Measurements from ENCODE around the gene HNRNPLL. TPM values are rescaled to one million over a fixed set of nuclear protein-coding genes. Genes with fewer than 3 reads are reported as not detected.

Gene HNRNPLL
- total RNA-seq, 1 experiment from 2014 or later: 43.2 TPM

- ChIA-PET POLR2A (interaction anchor here (1.1 to 1.2 kb wide), 2 partner anchors 9 to 155 kb away, joined by 3 read pairs; partner anchors contain the start of gene SRSF7), RAD21 (ENCODE audit: low non-redundant PET in 1 of 2, low total read pairs in 2 of 2, uncharacterized antibody in 2 of 2, unreplicated experiment in 2 of 2) (no interaction called here), CTCF (interaction anchor here (1.1 to 3.6 kb wide), 2 partner anchors 15 to 42 kb away, joined by 3 to 21 read pairs; no protein-coding TSS in a partner anchor)
- Histone ChIP-seq H3K9ac (ENCODE audit: low read length) (no peak overlapping the region), H3K4me2 (ENCODE audit: low read length) (no peak overlapping the region), H3K9me3 (ENCODE audit: control insufficient read depth in 1 of 2, insufficient read depth in 1 of 2, low read depth in 1 of 2, low read length in 2 of 2) (no peaks in the 10 kb centered on the region), H3K9me2 (ENCODE audit: insufficient read depth) (no peaks in the 10 kb centered on the region), H3K79me2 (ENCODE audit: insufficient read depth, low read length) (peaks cover 78% of the 10 kb centered on the region), H3K4me3 (replicated peaks in 1 of 2; ENCODE audit: low read depth in 1 of 2, low read length in 2 of 2) (no peak overlapping the region), H3K4me1 (ENCODE audit: control insufficient read depth in 1 of 2, insufficient read depth in 2 of 2, low read length in 2 of 2) (peaks cover 16 to 27% of the 10 kb centered on the region in 2 experiments), H3K27ac (ENCODE audit: low read depth, low read length) (no peak overlapping the region), H3K36me3 (ENCODE audit: control insufficient read depth in 1 of 2, insufficient read depth in 2 of 2, low read length in 2 of 2) (no peaks in the 10 kb centered on the region), H2AFZ (ENCODE audit: low read depth, low read length, poor library complexity, severe bottlenecking) (no peak overlapping the region), H4K20me1 (ENCODE audit: insufficient read depth) (0 out of 2 replicates have a peak, but pooled peaks cover 7% of the 10 kb centered on the region), H3K27me3 (ENCODE audit: insufficient read depth, low read length) (no peaks in the 10 kb centered on the region)
- TF ChIP-seq FOSL1 (IDR thresholded peaks at IDR 0.05; ENCODE audit: low read depth): no peak
- TF ChIP-seq MAX (IDR thresholded peaks at IDR 0.05): no peak
- no peak for TF ChIP-seq YY1 (IDR thresholded peaks at IDR 0.05; ENCODE audit: extremely low read depth, insufficient replicate concordance, low read depth, low read length)
- no peak for TF ChIP-seq ZFX (IDR thresholded peaks at IDR 0.05)
- TF ChIP-seq, protein P1, sequence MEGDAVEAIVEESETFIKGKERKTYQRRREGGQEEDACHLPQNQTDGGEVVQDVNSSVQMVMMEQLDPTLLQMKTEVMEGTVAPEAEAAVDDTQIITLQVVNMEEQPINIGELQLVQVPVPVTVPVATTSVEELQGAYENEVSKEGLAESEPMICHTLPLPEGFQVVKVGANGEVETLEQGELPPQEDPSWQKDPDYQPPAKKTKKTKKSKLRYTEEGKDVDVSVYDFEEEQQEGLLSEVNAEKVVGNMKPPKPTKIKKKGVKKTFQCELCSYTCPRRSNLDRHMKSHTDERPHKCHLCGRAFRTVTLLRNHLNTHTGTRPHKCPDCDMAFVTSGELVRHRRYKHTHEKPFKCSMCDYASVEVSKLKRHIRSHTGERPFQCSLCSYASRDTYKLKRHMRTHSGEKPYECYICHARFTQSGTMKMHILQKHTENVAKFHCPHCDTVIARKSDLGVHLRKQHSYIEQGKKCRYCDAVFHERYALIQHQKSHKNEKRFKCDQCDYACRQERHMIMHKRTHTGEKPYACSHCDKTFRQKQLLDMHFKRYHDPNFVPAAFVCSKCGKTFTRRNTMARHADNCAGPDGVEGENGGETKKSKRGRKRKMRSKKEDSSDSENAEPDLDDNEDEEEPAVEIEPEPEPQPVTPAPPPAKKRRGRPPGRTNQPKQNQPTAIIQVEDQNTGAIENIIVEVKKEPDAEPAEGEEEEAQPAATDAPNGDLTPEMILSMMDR (IDR thresholded peaks at IDR 0.05 in 2 of 3, conservative IDR thresholded peaks at IDR 0.05 in 1 of 3; ENCODE audit: borderline replicate concordance in 1 of 3, insufficient read depth in 1 of 3, low read depth in 2 of 3, low read length in 2 of 3): no peak
- no peak for TF ChIP-seq ELF1 (IDR thresholded peaks at IDR 0.05; ENCODE audit: borderline replicate concordance, low read depth)
- TF ChIP-seq RAD21 (IDR thresholded peaks at IDR 0.05; ENCODE audit: low read depth): no peak
- TF ChIP-seq POLR2A (IDR thresholded peaks at IDR 0.05; ENCODE audit: borderline replicate concordance, extremely low read depth, insufficient read depth, insufficient read length): no peak
- TF ChIP-seq SRF (IDR thresholded peaks at IDR 0.05; ENCODE audit: low read depth): no peak
- no peak for TF ChIP-seq JUND (IDR thresholded peaks at IDR 0.05)
- no peak for DNase-seq (ENCODE audit: low read depth, low spot score)
- ATAC-seq: no peak
- BruUV-seq (replicated peaks): no TSS peak
- intact Hi-C loops (cut with micrococcal nuclease): no loop called here
Measured at GRCh38 chr2:38596229-38596628, 6.5 kb downstream of the HNRNPLL start.
